NB4 (cell line): ENCODE results near the gene SIK2.

Experiments used
- POLR2A ChIP-seq: IDR thresholded peaks from 2 replicates; pipeline ENCODE4 v1.6.1; 2011; ENCODE audit warnings: mild to moderate bottlenecking; ENCODE audit not compliant: insufficient read length; ENCODE audit errors: extremely low read depth
- TF ChIP-seq, protein P1 (sequence below): IDR thresholded peaks from one replicate; pipeline ENCODE4 v1.5.1; 2012; ENCODE audit warnings: low read depth, low read length

- TF ChIP-seq POLR2A: no peak
- TF ChIP-seq, protein P1, sequence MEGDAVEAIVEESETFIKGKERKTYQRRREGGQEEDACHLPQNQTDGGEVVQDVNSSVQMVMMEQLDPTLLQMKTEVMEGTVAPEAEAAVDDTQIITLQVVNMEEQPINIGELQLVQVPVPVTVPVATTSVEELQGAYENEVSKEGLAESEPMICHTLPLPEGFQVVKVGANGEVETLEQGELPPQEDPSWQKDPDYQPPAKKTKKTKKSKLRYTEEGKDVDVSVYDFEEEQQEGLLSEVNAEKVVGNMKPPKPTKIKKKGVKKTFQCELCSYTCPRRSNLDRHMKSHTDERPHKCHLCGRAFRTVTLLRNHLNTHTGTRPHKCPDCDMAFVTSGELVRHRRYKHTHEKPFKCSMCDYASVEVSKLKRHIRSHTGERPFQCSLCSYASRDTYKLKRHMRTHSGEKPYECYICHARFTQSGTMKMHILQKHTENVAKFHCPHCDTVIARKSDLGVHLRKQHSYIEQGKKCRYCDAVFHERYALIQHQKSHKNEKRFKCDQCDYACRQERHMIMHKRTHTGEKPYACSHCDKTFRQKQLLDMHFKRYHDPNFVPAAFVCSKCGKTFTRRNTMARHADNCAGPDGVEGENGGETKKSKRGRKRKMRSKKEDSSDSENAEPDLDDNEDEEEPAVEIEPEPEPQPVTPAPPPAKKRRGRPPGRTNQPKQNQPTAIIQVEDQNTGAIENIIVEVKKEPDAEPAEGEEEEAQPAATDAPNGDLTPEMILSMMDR: no peak
Observed at GRCh38 chr11:111668980-111669379, 66.7 kb downstream of the SIK2 start.
